Activated CD4-positive, alpha-beta T cell treated with anti-CD3 and anti-CD28 coated beads, Interleukin-2, amount 50 U/mL, for 1 hour (primary cell): Measurements from ENCODE around the gene CENPT.
"Not testable (repeated sequence)": the region's sequence is repeated elsewhere in the genome, so short reads cannot be mapped to it uniquely, and the experiment has no call there.

Experiments
- DNase-seq: peaks from one replicate; pipeline ENCODE4 v3.0.0-alpha.2; 2020

CENPT gene

DNA sequence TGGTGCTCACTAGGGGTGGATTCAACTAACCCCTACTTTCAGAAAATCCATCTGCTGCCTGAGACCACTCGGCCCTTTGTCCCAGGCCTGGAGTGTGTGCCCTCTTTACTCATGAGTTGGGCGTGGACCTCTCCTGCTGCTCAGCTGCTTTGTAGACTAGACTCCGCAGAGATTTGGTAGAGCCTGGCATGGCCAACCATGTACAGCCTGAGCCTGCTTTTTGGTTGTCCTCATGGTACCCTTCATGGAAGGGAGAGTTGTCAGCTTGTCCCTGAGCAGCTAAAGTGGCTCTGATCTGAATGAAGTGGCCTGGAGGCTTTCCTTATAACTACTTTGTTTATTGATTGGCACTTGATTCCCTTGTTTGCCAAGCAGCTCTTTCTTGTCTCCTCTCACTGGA is 26.9 kb upstream of the CENPT start:
- no peak for DNase-seq

DNA sequence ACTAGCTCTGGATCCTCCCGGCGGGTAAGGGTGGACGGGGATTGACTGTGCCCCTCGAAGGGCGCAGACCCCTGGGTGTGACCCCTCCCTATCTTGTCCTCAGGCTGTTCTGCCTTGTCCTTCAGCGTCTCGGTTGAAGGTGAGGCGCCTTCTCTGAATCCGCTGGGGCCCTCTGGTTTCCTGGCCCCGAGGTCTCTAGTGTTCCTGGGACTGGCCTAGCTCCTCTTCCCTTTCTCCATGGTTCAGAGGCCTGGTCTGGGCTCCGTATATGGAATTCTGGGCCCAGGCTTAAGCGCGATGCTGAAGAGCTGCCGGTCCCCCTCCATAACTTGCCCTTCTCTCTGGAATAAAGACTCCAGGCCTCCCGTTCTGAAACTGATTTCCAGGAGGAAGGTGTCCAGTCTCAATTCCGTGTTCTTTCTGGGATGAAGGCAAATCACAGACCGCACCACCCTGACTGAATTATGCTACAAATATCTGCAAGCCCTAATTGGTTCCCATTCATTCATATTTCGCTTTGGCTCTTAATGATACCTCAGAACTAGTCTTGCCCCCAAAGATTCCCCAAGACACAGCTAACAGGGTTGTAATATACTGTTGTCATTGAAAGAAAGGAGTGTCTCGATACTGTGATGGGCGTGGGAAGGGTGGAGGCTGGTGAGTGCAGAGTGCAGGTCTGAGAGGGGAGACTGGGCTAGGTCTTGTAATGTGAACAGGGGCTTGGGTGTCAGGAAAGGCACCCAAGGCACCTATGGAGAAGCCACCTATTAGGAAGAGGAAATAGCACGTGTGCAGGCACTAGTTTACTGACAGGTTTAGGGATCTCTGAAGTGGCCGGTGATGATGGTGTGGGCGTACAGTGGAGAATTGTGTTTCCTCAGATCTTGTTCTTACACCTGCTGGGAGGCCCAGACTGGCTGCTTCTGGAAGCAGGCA is 26.2 kb upstream of the CENPT start:
- DNase-seq = no peak

DNA sequence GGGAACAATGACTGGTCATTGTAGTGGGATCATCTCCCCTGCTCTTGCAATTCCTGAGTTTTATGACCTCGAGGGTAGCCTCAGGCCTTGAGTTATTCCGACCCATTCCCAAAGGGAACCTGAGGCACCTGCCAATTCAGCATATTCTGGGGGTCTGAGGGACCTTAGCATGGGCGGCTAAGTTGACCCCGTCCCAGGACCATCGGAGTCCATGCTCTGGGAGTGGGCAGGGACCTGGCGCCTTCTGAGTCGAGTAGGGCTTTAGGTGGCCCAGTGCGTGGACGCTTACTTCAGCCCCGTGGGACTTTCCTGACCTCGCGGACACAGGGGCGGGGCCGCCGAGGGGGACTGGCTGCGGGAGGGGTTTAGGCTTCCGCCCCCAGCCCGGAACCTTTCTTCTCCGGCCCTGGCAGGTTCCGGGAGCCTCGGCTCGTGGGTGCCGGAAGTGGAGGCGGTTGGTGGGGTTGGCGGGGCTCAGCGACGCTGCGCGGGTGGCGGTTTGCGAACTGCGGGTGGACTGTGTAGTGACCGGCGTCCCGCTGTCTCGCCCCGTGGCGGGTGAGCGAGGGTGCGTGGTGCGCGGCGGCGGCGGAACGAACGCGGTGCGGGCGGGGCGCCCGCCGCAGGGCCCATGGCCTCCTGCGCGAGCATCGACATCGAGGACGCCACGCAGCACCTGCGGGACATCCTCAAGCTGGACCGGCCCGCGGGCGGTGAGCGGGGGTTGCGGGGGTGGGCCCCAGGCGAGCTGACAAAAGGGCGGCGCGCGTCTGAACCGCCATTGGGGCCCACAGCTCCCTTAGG is 25.3 kb upstream of the CENPT start, which contains the start of gene EDC4:
Gene EDC4, plus strand, starts transcription at position 422 of the 804 bp plus-strand sequence. Its CDS starts 210 bp downstream, at position 632.
- peak; percentile 84 for DNase-seq

DNA sequence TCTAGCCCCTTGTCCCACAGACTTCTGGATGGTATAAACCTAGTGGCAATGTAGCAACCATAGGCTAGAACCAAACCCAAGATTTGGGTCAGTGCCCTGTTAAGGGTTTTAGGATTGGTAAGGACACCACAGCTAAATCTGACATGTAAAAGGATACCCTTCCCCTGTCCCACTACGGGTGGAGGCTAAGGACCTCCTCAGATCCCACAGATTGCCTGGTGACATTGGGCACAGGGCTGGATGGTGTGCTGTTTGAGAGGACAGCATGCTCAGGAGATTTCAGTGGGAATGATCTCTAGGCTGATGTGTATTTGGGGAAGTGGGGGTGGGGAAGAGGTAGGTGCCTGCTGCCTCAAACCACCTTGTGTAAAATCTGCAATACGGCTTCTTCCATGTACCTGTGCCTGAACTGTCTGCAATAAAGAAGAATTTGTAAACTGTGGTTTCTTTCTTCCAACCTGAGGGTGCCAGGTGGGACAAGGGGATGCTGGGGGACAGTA is 24.7 kb upstream of the CENPT start:
- no peak for DNase-seq

DNA sequence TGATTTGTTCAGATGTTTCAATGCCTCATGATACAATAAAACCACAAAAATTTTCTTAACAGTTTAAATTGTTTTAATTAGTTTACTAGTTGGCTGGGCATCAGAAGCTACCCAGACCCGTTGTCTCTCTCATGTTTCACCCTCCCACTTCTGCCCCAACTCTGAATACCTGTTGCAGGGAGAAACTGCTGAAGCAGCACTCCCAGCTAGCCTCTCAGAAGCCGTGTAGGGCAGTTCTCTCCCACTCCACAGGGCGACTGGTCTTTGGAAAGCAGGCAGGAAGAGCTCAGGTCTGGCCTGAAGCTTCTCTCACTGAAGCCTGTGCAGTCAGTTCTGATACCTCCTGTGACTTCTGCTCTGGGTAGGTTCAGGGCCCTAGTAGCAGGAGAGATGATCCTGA is 23.8 kb upstream of the CENPT start:
- DNase-seq = no peak

DNA sequence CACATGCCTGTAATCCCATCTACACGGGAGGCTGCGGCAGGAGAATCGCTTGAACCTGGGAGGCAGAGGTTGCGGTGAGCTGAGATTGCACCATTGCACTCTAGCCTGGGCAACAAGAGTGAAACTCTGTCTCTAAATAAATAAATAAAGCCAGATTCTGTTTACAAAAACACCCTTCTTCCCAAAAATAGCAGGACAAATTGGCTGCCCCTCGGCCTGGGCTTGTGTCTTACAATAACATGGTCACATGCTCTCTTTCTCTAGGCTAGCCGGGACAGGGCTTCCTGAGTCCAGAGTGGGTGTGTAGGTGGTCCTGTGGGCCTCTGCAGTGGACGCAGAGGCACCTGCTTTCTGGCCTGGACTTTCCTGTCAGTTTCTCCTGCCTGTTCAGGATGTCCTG is 22.2 kb upstream of the CENPT start:
- DNase-seq = no peak

DNA sequence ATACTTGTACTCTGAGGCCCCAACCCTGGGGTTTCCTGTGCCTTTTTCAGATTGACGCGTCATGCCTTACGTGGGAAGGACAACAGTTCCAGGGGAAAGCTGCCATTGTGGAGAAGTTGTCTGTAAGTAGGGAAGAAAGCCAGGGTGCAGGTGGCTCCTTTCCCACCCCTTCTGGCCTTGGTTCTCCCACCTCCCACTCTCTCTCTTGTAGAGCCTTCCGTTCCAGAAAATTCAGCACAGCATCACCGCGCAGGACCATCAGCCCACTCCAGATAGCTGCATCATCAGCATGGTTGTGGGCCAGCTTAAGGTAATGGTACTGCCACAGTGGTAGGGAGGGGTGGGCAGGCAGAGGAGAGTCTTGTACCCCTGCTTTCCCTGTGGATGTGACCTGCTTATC is 20.8 kb upstream of the CENPT start:
- DNase-seq = no peak

DNA sequence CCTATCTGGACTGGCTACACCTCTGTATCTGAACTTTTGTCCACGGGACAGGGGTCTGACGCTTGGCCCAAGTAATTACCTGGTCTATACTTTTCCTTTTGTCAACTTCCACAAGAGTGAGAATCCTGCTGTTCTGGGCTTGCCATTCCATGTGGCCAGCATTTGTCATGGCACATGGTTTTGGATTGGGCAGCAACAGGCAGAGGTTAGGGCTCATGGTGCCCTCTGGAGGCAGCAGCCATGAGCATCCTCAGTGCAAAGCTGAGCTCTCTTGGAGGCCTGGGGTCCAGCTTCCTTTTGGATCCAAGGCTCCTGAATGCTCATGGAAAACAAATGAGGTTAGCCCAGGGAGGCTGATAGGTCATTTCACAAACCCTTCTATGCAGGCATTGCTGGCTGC is 17.8 kb upstream of the CENPT start:
- DNase-seq = peak; percentile 8

DNA sequence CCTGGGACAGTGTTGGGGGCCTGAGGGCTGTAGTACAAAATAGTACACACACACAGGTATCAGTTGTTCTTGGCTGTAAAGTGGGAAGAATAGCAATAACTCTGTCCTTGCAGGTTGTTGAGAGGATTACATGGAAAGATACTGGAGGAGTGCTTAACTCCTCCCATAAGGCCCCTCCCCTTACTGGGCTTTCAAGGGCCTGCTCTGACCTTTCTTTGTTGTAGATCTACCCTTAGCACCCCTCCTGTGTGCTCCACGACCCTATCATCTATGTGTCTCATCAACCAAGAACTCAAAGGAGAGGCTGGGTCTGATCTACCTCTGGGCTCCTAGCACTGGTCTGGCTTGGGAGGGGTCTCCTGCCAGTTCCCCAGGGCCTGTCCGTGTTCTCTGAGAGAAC is 17.1 kb upstream of the CENPT start:
- DNase-seq = no peak

DNA sequence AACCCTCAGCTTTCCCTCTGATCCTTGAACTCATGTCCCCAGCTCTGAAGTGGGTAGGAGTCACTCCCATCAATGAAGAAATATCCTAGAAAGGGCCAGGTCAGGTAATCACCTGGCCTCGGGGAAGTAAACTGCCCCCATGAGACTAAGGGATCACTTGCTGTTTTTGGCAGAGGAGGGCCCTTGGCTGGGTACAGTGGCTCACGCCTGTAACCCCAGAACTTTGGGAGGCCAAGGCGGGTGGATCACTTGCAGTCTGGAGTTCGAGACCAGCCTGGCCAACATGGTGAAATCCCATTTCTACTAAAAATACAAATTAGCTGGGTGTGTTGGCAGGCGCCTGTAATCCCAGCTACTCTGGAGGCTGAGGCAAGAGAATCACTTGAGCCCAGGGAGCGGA is 16.6 kb upstream of the CENPT start:
- DNase-seq = not testable (repeated sequence)

DNA sequence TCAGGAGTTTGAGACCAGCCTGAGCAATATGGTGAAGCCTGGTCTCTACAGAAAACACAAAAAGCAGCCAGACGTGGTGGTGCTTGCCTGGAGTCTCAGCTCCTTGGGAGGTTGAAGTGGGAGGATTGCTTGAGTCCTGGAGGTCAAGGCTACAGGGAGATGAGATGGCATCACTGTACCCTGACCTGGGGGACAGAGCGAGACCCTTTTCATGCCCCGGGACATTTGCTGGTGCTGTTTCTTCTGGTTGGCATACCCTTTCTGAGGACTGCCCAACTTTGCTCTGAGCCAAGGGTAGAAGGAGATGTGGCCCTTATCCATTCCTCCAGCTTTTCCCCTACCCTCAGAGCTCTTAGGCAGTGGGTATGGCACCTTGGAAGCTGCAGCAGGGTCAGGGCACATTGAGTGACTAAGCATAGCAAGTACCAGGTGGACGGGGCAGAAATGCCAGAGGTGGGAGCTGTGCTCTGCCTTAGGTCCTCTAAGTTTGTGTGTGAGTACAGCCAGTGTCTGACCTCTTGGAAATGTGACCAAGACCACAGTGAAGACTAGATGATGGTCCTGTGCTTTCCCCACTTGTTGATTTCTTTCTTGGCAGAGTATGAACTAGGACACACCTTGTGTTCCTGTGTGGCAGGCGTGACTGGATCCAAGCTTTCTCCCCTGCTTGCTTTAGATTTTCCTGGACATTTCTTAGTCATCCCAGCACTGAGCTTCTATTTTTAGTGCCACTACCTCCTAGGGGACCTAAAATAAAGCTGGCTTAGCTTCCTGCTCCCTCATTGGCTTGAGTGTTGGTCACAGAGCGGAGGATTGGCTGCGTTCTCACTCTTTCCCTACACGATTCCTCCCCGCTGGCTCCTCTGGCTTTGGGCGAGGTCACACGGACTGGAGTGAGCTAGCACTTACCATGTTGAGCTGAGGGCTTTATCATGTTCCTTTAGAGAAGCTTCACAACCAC is 15.4 kb upstream of the CENPT start:
- DNase-seq = no peak

DNA sequence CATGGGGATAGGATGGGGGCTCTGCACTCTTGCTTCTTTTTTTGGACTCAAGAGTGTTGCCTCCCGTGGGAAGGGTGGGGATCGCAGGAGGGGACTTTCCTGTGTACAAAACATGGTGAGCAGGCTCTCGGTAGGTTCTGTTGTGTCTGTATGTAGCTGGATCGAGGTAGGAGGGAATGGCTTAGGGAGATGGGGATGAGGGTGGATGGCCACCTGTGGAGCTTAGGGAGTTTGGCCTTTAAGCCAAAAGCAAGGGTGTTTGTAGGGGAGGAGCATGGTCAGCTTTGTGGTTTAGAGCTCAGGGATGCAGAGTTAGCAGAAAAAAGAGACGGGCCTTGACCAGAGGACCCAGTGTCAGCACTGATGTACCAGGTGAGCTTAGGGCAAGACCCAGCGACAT is 14.4 kb upstream of the CENPT start:
- DNase-seq = no peak

DNA sequence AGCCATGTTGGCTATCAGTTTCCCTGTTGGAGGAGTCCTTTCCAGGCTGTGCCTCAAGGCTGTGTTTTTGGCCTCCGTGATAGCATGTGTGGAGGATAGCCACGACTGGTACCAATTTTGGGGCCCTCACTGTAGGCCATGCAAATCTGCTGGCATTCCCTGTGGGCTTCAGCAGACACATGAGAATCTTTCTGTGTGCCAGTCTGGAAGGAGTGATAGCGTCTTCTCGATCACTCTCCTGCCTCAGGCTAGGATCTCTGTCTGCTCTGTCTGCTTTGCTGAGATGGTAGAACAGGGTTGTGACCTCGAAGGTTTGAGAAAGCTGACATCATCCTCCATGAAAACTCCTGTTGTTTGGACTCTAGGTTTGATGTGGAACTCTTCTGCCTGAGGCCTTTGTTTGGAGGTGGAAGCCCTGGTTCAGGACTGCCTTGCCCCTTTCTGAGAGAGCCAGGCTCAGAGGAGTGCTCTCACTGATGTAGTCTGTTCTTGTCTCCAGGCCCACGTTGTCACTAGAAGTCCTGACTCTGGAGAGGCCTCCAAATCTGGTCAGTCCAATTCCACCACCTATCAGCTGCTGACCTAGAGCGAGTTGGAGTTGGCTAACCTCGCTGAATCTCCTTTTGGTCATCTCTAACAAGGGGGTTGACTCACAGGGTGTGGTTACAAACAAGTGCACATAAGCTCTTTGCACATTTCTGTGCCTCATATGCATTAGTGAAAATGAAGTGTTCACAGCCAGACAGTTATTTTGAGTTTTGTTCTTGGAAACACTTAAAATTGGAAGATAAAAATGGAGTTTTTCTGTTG is 13.3 kb upstream of the CENPT start:
- no peak for DNase-seq

DNA sequence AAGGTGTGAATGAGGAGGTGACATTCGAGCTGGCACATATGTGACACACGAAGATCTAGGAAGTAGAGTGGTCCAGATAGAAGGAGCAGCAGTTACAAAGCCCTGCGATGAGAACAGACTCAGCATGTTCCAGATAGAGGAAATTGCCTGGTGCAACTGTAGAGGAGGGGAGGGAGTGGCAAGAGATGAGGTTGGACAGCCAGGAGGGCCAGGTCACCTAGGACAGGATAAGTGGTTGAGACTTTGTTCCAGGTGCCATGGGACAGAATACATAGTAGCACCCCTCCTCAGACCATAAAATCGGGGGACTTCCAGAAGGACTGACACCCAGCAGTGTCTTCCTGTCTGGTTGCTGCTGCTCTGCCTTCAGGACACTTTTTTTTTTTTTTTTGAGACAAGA is 11.0 kb upstream of the CENPT start:
- no peak for DNase-seq

DNA sequence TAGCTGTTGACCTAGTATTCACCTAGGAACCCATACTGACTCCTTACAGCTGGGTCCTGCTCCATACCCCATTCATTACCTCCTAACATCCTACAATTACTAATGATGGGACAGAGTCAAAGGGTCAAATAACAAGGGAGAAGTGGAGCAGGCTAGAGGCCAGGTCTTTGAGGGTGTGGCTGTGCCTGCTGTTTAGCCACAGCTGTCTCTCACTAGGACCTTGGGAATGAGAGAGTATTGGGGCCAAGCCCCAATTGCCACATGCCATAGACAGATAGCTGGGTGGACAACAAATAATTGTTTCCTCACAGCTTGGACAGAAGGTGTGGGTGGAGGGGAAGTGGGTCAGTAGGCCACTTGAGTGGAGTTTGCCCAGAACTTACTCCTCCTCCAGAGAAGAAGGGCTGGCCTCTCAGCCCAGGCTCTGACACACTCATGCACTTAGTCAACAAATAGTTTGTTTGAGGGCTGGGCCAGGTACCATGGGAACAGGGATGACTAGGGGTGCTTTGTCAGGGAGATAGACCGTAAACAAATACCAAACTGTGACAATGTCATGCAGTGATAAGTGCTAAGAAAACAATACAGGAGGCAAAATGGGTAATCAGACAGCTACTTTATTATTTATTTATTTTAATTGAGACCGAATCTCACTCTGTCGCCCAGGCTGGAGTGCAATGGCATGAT is 10.2 kb upstream of the CENPT start:
- DNase-seq = peak; percentile 30

DNA sequence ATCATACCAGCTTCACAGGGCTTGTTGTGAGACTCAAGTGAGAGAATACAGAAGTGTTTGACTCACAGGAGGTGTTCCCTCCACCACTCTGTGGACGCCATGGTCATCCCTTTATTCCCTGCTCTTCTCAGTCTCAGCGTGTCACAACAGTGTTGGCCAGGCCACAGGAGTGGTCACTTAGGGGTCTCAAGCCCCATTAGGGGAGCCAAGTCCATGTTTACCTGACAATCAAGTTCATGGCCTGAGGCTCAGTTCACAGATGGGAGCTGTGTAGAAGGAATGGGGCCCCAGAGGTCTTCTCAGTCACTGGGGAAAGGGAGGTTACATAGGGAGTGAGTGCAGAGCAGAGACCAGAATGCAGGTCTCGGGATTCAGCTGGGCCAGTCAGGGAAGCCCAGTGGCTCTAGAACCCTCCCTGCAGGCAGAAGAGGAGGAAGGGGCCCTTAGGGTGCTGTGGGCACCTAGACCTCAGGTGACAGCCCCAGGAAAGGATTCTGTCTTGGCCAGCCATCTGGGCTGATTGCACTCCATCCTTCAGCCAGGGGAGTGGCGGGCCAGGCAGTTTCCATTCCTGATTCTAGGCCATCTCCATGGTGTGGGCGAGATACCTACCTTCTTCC is 9.5 kb upstream of the CENPT start:
- no peak for DNase-seq

DNA sequence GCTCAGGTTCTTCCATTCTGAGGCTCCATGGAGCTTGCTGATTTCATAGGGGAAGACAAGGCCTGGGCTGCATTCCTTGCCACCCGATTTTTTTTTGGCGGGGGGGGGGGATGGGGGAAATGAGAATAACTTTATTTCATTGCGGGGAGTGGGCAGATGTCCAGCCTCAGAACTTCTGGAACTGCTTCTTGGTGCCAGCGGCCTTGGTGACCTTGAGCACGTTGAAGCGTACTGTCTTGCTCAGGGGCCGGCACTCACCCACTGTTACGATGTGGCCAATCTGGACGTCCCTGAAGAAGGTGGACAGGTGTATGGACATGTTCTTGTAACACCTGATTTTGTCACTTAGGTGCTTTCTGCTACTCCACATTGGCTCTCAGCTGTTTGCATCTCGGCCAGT is 8.3 kb upstream of the CENPT start:
- DNase-seq = no peak

DNA sequence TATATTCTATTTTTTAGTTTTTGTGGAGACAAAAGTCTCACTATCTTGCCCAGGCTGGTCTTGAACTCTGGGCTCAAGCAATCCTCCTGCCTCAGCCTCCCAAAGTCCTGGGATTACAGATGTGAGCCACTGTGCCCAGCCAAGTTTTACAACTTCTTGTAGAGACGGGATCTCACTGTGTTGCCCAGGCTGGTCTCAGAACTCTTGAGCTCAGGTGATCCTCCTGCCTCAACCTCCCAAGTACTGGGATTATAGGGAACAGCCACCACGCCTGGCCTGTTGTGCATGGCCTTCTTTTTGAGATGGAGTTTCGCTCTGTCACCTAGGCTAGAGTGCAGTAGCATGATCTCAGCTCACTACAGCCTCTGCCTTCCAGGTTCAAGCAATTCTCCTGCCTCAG is 6.2 kb upstream of the CENPT start:
- DNase-seq = no peak

DNA sequence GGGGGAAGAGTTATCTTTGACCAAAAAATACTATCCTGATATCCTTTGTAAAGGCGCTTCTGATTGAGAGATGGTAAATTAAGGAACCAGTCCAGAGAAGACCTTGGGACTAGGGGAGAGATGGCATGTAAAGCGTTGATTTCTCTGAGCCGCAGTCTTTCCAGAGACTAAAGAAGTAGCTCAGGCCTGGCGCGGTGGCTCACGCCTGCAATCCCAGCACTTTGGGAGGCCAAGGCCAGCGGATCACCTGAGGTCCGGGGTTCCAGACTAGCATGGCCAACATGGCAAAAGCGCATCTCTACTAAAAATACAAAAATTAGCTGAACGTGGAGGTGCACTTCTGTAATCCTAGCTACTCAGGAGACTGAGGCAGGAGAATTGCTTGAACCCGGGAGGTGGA is 625 bp upstream of the CENPT start:
- DNase-seq = no peak

DNA sequence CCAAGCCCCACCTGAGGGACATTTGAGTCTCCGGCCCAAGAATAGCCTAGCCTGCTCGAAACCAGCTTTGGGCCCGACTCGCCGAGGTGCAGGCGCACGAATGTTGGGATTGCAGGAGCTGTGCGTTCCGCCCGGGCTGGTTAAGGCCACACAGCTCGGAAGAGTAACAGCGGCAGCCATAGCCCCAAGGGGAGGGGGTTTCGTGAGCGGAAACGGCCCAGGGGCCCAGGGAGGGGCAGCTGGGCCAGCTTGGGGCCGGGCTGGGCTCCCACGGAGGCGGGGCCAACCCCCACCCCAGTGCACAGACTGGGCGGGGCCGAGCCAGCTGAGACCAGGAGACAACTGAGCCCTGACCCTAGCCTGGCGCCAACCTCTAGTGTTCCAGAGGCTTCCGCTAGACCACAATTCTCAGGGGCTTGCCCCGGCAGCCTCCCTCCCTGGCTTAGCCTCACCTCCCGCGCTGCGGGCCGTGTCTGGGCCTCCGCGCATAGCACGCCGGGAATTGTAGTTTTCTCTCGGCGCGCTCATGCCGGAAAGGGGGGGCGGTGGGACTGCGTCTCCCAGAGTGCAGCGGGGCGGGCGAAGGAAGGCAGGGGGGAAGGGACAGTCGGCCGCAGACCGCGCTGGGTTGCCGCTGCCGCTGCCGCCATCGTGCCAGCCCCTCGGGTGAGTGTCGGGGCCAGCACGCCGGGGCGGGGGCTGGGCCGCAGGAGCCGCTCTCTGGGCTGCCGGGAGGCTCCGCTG is 1.0 kb downstream of the CENPT start, which contains the start of gene NUTF2:
Gene NUTF2, plus strand, starts transcription at position 614 of the 744 bp plus-strand sequence. CDS start 18,198 bp downstream, outside the sequence.
- peak; percentile 95 for DNase-seq
